GM19351 (cell line): ENCODE measurements around the gene ATG101.

Source experiments
- ATAC-seq: cut with Tn5 transposase; IDR thresholded peaks from one replicate; pipeline ENCODE4 v1.9.1; 2021; ENCODE audit warnings: mild to moderate bottlenecking, moderate library complexity; ENCODE audit not compliant: unreplicated experiment

The ATG101 gene

DNA sequence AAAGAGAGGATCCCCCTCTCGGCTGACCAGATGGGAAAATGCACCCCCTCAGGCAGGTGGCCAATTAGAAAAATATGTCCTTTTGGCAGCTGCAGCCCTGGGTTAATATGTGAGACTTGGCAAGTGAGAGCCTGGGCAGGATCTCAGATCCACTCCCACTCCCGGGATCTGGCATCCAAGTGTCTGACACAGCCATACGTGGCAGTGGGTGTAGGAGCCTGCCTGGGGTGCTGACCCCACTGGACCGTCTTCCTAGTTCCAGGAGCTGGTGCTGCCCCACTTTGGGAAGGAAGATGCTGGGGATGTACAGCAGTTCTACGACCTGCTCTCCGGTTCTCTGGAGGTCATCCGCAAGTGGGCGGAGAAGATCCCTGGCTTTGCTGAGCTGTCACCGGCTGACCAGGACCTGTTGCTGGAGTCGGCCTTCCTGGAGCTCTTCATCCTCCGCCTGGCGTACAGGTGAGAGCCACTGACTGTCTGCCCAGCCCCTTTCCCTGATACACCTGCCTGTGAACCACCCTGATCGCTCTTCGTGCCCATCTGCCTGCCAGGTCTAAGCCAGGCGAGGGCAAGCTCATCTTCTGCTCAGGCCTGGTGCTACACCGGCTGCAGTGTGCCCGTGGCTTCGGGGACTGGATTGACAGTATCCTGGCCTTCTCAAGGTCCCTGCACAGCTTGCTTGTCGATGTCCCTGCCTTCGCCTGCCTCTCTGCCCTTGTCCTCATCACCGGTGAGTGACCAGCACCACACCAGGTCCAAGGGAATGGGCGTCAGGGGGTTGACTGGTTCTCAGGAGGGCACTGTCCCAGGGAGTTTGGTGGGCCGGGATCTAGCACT is 12.8 kb upstream of the ATG101 start:
- no peak for ATAC-seq

DNA sequence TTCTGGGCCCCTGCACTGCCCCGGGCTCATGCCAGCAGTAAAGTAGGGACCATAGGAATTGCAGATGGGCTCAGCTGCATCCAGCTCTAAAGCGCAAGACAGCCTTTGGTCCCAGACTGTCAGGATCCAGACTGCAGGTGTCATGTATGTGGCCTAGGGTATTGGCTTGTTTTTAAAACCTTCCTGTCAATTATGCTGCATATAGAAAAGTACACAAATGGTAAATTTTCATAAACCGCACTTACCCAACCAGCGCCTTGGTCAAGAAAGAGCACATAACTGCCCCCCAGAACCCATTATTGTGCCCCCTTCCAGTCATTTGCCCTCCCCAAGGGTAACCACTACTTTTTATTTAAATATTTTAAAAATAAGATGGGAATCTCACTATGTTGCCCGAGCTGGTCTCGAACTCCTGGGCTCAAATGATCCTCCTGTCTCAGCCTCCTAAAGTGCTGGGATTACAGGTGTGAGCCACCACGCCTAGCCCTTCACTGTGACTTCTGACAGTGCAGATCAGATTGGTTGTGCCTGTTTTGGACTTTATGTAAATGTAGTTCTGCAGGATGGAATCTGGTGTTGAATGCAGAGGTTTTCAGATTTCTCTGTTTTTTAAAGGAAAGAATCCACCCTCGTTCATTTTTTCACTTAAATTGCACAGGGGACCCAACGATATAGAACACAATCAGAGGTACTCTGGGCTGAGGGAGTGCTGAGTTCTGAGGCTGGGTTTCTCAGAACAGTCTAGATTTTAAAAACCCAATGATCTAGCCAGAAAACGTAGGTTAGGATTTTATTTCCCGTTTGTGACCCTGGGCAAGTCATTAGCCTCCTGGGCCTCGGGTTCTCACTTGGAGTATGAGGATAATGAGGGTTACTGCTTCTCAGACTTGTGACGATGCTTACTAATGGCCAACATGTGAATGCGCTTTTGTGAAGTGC is 11.9 kb upstream of the ATG101 start:
- ATAC-seq: no peak

DNA sequence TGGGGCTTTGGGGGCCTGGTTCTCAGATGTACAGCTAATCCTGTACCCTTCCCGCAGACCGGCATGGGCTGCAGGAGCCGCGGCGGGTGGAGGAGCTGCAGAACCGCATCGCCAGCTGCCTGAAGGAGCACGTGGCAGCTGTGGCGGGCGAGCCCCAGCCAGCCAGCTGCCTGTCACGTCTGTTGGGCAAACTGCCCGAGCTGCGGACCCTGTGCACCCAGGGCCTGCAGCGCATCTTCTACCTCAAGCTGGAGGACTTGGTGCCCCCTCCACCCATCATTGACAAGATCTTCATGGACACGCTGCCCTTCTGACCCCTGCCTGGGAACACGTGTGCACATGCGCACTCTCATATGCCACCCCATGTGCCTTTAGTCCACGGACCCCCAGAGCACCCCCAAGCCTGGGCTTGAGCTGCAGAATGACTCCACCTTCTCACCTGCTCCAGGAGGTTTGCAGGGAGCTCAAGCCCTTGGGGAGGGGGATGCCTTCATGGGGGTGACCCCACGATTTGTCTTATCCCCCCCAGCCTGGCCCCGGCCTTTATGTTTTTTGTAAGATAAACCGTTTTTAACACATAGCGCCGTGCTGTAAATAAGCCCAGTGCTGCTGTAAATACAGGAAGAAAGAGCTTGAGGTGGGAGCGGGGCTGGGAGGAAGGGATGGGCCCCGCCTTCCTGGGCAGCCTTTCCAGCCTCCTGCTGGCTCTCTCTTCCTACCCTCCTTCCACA is 11.0 kb upstream of the ATG101 start:
- ATAC-seq: no peak

DNA sequence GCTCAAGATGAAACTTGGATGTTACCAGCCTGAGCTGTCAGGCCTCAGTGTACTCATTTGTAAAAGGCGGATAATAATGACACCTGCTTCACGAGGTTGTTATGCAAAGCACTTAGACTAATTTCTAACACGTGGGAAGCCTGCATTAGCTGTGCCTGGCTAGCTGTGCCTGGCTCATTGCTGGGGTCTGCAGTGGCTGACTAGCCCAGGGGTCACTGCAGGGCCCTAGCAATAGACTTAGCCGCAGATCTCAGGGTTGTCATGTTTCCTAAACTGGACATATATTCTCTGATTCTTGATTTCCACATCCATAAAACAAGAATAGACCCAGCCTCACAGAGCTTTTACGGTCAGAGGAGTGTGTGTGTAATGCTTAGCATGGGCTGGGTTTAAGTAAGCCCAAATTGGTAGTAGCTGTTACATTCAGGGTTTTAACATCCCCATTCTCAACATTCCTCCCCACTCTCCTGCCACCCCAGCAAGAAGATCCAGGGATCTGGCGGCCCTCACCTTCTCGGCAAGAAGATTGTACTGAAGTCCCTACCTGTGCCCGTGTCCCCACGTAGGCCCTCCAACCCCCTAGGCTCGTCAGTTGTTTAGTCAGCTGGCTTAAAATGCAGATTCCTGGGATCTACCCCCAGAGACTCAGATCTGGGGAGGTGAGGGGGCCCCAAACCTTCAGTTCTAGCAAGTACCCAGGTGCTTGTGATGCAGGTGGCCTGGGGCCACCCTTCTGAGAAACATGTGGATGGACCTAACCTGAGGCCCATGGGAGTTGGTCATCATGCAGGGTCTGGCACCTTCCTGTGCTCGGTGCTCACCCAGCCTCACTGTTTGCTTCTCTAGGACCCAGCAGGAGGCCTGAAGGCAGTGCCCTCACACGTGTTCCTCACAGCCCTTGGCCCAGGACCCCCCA is 9.9 kb upstream of the ATG101 start:
- no peak for ATAC-seq

DNA sequence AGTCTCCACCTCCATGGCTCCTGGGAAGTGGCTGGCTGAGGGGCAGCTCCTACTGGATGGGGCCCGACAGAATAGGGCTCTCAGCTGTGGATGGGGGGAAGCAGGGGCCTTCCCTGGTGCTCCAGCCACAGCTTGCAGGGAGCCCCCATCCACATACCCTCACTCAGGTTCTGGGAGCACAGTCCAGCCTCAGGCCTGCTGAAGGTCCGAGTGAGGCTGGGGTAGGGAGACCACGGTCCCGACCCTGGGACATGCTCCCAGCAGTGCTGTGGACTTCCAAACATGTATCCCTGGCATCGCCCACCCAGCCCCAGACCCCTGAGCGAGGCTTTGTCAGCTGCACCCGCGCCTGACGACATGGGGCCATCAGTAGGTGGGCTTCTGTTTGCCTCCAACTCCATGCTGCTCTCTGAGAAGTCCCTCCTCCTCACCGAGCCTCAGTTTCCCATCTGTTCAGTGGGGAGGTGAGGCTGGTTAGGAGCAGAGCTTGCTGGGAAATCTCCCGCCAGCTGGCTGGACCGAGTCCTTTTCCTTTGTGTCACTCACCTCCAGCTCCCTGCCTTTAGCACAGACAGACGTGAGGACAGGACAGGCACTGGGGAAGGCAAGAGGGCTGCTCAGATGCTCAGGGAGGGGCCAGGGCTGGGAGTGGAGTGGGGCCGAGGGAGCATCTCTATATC is 9.1 kb upstream of the ATG101 start:
- ATAC-seq: no peak

DNA sequence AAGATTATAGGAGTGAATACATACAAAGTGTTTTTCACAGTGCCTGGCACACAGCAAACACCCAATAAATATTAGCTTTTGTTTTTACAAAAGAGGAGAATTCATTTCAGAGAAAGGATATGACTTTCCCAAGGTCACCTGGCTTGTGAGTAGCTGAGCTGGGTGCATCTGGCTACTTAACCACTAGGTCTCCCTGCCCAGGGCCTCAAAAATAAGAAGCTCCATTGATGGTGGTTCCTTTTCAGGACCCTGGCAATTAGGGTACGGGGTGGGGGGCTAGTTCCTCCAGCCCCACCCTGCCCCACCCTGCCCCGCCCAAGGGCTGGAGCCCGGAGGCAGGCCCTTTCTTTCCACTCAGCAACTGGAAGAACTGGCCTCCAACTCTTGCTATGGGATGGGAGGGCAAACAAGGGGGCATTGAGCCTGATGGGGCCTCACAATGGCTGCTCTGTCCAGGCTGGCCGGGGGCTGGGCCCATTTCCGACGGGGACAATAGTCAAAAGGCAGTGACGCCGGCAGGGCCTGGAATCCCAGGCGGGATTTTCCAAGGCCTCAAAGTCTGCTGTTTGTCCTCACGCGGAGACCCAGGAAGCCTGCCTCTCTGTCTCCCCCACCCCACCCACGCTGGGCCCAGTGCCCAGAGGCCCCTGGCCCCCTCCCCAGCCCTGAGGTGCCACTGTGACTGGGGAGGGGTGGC is 8.2 kb upstream of the ATG101 start:
- ATAC-seq: no peak

DNA sequence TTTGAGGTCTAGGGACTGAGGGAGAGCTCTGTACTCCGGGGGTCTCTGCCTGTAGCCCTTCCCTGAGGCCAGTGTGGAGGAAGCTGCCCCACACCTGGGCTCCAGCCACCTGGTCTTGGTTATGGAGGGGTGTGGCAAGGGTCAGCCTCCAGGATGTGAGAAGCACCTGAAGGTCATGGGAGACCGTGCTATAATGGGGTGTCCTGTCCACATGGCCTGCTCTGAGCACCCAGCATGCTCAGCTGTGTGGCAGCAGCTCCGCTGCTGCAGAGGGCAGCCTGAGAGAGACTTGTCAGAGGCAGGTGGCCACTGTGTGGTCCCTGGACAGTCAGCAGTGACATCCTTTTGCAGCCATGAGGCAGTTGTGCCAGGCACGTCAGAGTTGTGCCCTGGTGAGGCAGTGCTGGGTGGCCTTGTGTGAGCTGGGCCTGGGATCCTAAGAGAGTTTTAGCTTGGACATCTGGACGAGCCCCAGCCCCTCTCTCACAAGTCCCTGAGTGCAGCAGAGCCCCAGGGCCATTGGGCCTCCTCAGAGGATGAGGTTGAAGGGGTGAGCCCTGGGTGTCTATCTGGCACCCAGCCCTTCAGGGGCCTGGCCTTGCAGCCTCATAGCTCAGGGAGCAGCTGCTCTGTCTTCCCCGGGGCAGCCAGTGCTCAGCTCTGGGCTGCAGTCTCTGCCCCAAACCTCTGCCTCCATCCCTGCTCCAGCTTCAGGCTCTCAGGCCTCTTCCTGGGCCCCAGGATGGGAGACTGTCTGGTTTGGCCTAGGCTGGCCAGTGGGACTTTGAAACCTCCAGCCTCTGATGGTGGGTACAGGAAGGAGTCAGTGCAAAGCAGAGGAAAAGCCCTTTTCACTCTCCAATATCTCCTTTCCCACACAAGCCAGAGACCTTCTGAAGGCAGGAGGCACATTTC is 7.4 kb upstream of the ATG101 start:
- ATAC-seq: no peak

DNA sequence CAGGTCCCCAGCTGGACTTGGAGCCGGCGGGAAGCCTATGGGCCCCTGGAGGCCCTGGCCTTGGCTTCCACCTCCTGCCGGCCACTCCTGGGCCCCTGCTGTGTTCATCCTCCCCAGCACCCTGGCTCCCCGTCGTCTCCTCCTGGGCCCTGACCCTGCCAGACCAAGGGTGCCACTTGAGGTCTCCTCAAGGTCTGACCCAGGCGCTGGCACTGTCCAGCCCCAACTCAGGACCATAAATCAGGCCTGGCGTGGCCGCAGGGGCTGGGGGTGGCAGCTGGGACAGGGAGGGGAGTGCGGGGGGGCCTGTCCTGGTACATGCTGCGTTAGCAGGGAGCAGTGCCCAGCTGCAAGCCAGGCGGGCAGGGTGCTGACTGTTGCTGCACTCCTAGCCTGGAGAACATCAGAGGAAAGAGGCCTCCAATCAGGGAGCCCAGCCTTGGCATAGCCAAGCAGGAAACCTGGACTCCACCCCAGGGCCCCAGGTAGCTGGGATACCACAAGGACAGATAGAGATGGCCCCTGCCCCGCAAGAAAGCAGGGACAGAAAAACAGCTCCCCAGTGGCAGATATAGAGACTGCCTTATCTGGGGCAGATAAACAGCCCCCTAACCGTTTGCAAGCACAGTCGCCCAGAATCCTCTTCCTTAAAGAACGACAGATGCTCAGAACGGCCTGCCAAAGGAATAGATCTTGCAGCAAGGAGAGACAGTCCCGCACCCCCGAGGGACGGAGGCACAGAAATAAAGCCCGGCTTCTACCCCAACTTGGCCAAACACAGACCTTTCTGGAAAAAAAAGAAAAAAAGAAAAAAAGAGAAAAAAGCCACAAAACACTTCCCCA is 6.5 kb upstream of the ATG101 start:
- ATAC-seq: no peak

DNA sequence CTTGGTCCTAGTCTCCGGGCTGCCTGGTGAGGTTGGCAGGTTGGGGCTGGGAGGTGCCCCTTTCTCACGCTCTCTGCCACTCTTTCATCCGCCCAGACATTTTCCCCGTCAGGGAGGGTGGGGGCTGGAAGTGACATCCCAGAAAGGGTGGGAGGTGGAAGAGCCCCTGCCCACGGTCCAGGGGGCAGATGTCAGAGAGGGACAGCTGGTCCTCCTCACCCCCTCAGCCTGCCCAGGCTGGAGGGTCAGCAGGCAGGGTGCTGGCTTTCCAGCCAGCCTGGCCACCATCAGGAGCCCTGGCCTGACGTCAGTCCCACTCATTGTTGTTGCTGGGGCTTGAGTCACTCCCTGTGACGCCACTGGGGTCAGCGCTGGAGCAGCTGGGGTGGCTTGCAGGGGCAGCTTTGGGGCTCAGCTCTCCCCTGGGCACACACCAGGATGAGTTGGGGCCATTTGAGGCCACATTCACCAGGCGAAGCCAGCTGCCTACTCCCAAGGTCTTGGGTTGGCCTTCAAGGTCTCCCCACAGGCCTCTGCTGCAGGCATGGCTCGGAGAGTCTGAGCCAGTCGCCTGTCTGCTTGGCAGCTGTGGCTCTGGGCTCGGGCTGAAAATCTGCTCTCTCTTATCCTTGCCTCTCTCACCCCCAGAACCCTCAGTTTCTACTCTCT is 5.7 kb upstream of the ATG101 start:
- no peak for ATAC-seq

DNA sequence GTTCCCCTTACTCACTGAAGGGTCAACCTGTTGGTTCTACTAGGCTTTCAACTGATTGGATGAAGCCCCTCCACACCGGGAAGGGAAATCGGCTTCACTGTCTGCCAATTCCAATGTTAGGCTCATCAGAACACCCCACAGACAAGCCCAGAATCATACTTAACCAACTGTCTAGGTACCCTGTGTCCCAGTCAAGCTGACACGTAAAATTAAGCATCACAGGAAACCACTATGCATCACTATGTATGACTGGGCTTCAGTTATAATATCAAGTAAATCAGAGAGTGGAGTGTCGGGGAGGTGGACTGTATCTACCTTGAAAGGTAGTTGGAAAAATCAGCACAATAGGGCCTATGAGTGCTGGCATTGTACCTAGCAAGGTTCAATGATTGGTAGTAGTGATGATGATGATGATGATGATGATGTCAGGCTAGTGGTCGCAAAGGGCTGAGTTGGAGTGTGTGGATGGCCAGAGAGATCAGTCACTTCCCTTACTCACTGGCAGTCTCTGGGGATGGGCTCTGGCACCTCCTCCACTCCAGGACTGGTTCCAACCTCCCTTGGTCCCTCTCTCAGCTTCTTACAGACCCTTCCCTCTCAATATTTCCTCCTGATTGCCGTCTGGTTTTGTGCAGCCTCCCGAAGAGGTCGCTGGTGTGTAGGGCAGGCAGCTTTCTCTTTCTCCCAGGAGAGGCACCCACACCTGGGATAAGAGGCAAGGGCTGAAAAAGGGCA is 3.3 kb upstream of the ATG101 start:
- no peak for ATAC-seq

DNA sequence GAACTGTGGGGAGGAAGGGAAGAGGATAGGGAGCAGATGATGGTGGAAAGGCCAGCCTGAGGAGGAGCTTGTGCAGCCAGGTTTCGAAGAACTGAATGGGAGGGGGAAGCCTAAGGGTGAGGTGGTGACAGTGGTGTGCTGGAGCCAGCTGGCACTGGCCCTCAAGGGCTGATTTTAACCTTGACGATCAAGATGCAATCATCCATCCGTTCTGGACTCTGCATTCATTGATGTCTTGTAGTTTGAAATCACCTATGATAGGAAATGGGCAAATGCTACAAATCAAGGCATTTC is 2.8 kb upstream of the ATG101 start:
- no peak for ATAC-seq

DNA sequence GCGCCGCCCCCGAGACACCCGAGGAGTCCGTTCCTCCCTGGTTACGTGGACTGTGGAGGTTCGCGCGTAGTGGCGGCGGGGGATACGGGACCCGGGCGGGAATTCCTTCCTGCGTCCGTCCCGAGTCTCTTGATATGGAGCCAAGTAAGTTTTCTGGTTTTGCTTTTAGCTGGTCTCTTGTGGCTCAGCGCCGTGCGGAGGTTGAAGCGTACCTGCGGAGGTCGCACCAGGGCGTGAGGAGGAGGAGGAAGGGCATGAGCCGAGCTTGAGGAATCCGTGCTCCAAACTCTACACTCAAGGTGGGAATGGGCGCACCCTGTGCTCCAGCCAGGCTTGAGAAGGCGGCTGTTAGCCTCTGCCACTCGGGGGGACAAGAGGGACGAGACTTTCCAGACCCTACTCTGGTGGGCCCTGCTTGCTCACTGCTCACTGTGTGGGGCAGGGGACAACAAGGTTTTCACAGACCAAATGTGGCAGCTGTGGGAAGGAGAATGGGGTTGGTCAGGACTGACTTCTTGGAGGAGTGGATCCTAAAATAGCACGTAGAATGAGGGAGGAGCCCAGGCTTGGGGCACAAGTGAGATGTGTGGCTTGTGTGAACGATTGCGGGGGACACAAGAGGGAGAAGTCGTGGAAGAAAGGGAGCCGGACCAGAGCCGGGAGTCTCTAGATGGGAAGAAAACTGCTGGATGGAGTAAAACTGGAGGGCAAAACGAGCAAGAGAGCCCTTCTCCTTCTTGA is 577 bp downstream of the ATG101 start:
- peak; percentile 27 for ATAC-seq

DNA sequence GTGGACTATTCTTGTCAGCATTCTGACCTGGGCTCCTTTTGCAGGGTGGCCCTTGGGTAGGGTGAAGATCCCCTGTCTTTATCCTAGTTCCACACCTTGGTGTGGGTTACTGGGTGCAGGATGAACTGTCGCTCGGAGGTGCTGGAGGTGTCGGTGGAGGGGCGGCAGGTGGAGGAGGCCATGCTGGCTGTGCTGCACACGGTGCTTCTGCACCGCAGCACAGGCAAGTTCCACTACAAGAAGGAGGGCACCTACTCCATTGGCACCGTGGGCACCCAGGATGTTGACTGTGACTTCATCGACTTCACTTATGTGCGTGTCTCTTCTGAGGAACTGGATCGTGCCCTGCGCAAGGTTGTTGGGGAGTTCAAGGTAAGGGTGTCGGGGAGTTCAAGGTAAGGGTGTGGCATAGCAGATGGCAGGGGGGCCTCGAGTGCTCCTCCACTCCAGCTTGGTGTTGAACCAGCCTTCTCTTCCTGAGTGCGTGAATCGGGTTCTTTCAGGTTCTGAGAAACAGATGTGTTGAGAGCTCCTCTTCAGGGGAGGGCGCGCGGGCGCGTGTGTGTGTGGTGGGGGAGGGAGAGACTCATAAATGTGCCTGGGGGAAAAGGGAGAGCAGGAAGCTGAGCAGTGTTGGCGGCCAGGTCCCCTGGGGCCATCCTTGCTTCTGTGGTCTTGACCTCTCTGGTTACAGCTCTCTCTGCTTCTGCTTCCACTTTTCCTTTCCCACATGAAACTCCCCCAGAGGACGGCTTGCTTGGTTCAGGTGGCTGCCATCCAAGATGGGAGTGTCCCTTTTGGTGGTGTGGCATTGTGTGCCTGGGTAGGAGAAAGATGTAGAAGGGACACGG is 4.0 kb downstream of the ATG101 start:
- no peak for ATAC-seq

DNA sequence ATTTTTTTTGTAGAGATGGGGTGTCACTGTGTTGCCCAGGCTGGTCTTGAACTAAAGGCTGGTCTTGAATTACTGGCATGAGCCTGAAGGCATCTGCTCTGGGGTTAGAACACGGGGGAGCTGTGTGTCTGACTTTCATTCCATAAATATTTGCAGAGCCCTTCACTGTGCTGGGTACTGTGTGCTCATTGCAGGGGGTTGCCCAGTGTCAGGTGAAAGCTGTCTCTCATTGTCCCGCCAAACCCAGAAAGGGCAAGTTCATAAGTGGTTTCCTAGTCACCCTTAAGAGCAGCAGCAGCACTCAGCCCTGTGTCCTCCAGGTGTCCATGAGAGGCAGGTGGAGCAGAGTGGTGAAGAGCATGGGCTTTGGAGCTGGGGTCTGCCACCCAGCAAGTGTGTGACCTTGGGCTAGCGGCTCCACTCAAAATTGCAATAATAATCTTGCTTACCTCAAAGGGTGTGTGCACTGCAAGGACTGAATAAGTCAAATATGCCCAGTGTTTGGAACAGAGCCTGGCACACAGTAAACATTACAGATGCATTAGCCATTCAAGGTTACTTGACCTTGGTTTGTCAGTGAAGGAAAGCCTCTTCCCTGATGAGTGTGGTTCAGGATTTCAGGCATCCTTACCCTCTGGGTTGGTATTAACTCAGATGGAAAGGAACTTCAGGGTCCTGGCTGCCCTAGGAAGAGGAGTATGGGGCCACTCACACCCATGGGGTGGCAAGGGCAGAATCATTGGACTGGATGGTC is 5.4 kb downstream of the ATG101 start:
- ATAC-seq: no peak
